GM12878 (cell line): ENCODE measurements around the gene ZDHHC3.

Experiments
- EZH2 ChIP-seq: IDR thresholded peaks from 2 replicates; pipeline ENCODE4 v1.6.1; 2012; ENCODE audit warnings: low read depth, mild to moderate bottlenecking, control low read depth, inconsistent platforms, low read length, borderline replicate concordance; ENCODE audit not compliant: control insufficient read depth
- NBN ChIP-seq: fragments of 450-650 bp; IDR thresholded peaks from 2 replicates; pipeline ENCODE4 v1.6.1; 2016
- POLR2AphosphoS5 ChIP-seq: IDR thresholded peaks from 2 replicates; pipeline ENCODE4 v1.6.1; 2011; ENCODE audit warnings: mild to moderate bottlenecking, low read length, inconsistent platforms
- STAT3 ChIP-seq: IDR thresholded peaks from 2 replicates; pipeline ENCODE4 v1.6.1; 2011; ENCODE audit warnings: low read depth, low read length, improper control_type of control experiment
- TF ChIP-seq, protein P1 (sequence below), 3 experiments: IDR thresholded peaks in 2 of 3; conservative IDR thresholded peaks in 1 of 3; 2 replicates each; pipeline ENCODE4 v1.5.1; 2011; ENCODE audit warnings: low read depth in 3 of 3, low read length in 3 of 3, mild to moderate bottlenecking in 3 of 3, control low read depth in 2 of 3, moderate library complexity in 2 of 3, inconsistent platforms in 1 of 3, mixed read lengths in 1 of 3; ENCODE audit not compliant: control insufficient read depth in 2 of 3, insufficient read depth in 1 of 3; ENCODE audit errors: extremely low read depth in 1 of 3
- TF ChIP-seq, protein P2 (sequence below): IDR thresholded peaks from 2 replicates; pipeline ENCODE4 v1.6.1; 2011; ENCODE audit warnings: low read depth, mild to moderate bottlenecking, low read length, moderate library complexity, borderline replicate concordance; ENCODE audit errors: extremely low read depth

DNA sequence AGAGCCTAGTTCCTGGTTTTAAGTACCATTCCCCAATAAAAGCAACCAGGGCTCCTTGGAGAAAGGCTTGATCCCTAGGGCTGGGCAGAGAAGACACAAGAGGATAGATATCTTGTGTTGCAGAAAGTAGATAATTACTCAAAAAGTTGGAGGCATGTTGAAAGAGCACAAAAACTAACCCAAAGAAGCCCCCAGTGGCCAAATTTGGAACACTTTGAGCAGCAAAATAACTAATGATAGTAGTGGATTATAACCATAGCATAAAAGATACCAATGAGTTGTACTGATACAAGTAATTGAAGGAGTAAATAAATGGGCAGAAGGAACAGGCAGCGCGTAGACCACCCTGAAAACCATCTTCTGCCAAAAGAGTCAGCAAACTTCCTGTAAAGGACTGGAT is 12.1 kb upstream of the ZDHHC3 start:
- TF ChIP-seq, protein P1, sequence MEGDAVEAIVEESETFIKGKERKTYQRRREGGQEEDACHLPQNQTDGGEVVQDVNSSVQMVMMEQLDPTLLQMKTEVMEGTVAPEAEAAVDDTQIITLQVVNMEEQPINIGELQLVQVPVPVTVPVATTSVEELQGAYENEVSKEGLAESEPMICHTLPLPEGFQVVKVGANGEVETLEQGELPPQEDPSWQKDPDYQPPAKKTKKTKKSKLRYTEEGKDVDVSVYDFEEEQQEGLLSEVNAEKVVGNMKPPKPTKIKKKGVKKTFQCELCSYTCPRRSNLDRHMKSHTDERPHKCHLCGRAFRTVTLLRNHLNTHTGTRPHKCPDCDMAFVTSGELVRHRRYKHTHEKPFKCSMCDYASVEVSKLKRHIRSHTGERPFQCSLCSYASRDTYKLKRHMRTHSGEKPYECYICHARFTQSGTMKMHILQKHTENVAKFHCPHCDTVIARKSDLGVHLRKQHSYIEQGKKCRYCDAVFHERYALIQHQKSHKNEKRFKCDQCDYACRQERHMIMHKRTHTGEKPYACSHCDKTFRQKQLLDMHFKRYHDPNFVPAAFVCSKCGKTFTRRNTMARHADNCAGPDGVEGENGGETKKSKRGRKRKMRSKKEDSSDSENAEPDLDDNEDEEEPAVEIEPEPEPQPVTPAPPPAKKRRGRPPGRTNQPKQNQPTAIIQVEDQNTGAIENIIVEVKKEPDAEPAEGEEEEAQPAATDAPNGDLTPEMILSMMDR (IDR thresholded peaks at IDR 0.05 in 2 of 3, conservative IDR thresholded peaks at IDR 0.05 in 1 of 3; ENCODE audit: control insufficient read depth in 2 of 3, extremely low read depth in 1 of 3, insufficient read depth in 1 of 3, low read depth in 3 of 3, low read length in 3 of 3), result peak; percentile 27 to 60 (median 53); a peak in 5 of 6 replicates
- TF ChIP-seq, protein P2, sequence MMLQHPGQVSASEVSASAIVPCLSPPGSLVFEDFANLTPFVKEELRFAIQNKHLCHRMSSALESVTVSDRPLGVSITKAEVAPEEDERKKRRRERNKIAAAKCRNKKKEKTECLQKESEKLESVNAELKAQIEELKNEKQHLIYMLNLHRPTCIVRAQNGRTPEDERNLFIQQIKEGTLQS, result no peak
- no peak for TF ChIP-seq POLR2AphosphoS5
- no peak for TF ChIP-seq STAT3
- TF ChIP-seq EZH2, result no peak
- TF ChIP-seq NBN, result no peak
